HEK293T (cell line): Measurements from ENCODE around the gene ACTN3.

Source experiments
- CTBP1 ChIP-seq: fragments of 450-650 bp; IDR thresholded peaks from 2 replicates; pipeline ENCODE4 v1.6.1; 2016; ENCODE audit warnings: borderline replicate concordance
- ELF4 ChIP-seq: fragments of 450-650 bp; IDR thresholded peaks from 2 replicates; pipeline ENCODE4 v1.6.1; 2017; ENCODE audit warnings: antibody characterized with exemption
- FOXA1 ChIP-seq: fragments of 450-650 bp; IDR thresholded peaks from 2 replicates; pipeline ENCODE4 v1.6.1; 2016; ENCODE audit warnings: mild to moderate bottlenecking
- FOXK2 ChIP-seq: fragments of 450-650 bp; IDR thresholded peaks from 2 replicates; pipeline ENCODE4 v1.6.1; 2016; ENCODE audit warnings: mild to moderate bottlenecking
- HDGF ChIP-seq: fragments of 450-650 bp; IDR thresholded peaks from 2 replicates; pipeline ENCODE4 v1.6.1; 2017; ENCODE audit warnings: antibody characterized with exemption, borderline replicate concordance
- L3MBTL2 ChIP-seq: fragments of 450-650 bp; conservative IDR thresholded peaks from 2 replicates; pipeline ENCODE4 v1.6.1; 2016; ENCODE audit warnings: mild to moderate bottlenecking
- SP1 ChIP-seq: fragments of 450-650 bp; IDR thresholded peaks from 2 replicates; pipeline ENCODE4 v1.6.1; 2017
- TARDBP ChIP-seq: fragments of 450-650 bp; IDR thresholded peaks from 2 replicates; pipeline ENCODE4 v1.6.1; 2016
- TF ChIP-seq, protein P1 (sequence below): fragments of 450-650 bp; IDR thresholded peaks from 2 replicates; pipeline ENCODE4 v1.6.1; 2016

DNA sequence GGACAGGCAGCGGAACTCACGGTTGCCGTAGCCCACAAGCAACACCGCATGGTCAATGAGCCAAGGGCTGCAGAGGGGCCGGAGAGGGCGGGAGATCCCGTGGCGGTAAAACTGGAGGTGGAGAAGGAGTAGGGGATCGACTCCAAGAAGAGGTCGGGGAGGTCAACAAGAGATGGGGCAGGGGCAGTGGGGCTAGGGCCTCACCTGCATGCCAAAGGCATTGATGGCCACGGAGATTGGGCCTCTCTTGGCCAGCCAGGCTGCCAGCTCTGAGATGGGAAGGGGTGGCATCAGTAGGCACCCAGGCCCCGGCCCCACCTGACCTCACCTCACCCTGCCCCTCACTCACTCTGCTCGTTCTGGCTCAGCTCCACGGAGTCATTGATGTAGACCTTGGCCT, 17.8 kb downstream of the ACTN3 start:
- TF ChIP-seq SP1 (no peak), FOXA1 (no peak), HDGF (no peak), CTBP1 (no peak), TARDBP (no peak), ELF4 (no peak), L3MBTL2 (no peak), FOXK2 (no peak)
- TF ChIP-seq, protein P1, sequence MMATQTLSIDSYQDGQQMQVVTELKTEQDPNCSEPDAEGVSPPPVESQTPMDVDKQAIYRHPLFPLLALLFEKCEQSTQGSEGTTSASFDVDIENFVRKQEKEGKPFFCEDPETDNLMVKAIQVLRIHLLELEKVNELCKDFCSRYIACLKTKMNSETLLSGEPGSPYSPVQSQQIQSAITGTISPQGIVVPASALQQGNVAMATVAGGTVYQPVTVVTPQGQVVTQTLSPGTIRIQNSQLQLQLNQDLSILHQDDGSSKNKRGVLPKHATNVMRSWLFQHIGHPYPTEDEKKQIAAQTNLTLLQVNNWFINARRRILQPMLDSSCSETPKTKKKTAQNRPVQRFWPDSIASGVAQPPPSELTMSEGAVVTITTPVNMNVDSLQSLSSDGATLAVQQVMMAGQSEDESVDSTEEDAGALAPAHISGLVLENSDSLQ, result no peak
